H4 (cell line): ENCODE data around the gene ACY1. TPM values are rescaled to one million over a fixed set of nuclear protein-coding genes. Genes with fewer than 3 reads are reported as not detected.

Experiments used
- DNase-seq: peaks from one replicate; pipeline ENCODE4 v3.0.0-alpha.2; 2015; ENCODE audit warnings: low spot score
- total RNA-seq: library from RNA; depleted of rRNA; stranded (reverse); fragments of >200 nt; shearing (Covaris generic); gene quantifications from 2 replicates; pipeline ENCODE4 v1.2.3, GENCODE V29; 2014

Gene ACY1
- total RNA-seq, 1 experiment from 2014 or later: 35.6 TPM

DNA sequence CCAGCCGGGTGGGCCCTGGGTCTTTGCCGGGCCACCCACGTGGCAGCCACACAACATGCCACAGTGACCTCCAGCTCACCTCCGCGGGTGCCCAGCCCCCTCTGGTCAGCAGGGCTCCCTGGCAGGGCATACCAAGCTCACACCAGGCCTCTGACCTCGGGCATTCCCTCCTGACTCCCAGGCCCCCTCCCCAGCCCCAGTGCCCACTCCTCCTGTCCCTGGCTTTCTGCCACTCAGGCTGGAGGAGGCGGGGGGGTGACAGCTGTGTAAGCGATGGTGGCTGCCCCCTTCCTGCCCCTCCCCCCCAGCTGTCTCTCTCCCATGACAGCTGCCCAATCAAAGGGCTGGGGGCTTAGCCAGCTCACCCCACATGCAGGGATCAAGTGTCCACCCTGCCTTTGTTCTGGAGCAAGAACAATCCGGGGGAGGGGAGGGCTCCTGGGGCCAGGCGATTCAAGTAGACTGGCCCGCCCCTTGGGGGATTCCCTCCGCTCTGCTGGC, 19.3 kb upstream of the ACY1 start:
- no peak for DNase-seq

DNA sequence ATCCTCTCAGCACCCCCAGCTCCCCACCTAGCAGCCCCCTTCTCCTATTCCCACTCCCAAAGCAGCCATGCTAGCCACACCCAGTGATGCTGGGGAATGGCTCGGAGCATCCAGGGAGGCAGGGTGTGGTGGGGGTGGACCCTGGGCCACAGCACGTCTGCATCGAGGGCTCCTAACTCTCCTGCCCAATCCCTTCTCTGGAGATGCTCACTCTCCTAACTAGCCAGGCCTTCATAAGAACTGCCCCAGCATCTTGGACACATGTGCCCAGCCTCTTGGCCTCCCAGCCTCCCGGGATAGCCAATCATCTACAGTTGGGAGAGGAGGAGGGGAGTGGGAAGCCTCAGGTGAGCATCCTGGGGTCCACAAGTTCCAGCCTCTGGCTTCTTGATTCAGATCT, 18.8 kb upstream of the ACY1 start:
- no peak for DNase-seq

DNA sequence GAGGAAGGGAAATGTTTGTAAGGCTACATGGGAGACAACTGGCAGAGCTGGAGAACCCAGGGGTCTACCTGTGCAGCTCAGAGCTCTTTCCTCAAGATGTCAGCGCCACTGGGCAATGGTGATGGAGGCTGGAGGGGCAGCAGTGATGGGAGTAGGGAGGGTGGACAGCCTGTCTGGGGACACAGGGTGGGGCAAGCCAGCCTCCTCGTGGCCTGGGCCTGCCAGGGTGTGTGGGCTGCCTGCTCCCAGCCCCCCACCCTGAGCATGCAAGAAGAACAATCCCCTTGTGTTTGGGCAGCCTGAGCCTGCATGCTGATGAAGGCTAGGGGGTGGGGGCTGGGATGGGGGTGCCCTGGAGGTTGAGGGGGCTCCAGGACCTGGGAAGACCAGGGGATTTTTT, 17.3 kb upstream of the ACY1 start:
- DNase-seq: no peak

DNA sequence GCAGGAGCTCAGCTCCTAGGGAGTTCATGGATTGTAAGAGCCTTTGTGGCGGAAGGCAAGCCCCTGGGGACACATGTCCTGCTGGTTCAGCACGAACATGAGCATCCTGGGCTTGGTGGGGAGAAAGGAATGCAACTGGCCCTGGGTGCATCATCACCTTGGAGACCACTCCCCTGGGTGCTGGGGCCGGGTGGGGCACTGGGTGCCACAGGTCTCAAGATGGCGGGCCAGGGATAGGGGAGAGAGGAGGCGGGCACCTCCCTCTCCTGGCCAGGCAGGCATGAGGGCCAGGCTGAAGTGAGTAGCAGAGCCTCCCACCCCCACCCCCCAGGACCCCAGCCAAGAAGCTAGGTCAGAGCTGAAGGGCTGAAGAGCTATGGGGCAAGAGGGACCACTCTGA, 16.8 kb upstream of the ACY1 start:
- no peak for DNase-seq

- DNase-seq: no peak
These were observed 16.4 kb upstream of the ACY1 start for GRCh38 chr3:51966922-51967383.

- DNase-seq: no peak
These were observed 15.8 kb upstream of the ACY1 start, which contains the start of gene PCBP4 for GRCh38 chr3:51967384-51968169. Gene PCBP4, minus strand, starts transcription at chr3:51967454. Its CDS starts 6,214 bp downstream, at chr3:51961240.

- no peak for DNase-seq
These were observed 15.1 kb upstream of the ACY1 start for GRCh38 chr3:51968170-51968775.

DNA sequence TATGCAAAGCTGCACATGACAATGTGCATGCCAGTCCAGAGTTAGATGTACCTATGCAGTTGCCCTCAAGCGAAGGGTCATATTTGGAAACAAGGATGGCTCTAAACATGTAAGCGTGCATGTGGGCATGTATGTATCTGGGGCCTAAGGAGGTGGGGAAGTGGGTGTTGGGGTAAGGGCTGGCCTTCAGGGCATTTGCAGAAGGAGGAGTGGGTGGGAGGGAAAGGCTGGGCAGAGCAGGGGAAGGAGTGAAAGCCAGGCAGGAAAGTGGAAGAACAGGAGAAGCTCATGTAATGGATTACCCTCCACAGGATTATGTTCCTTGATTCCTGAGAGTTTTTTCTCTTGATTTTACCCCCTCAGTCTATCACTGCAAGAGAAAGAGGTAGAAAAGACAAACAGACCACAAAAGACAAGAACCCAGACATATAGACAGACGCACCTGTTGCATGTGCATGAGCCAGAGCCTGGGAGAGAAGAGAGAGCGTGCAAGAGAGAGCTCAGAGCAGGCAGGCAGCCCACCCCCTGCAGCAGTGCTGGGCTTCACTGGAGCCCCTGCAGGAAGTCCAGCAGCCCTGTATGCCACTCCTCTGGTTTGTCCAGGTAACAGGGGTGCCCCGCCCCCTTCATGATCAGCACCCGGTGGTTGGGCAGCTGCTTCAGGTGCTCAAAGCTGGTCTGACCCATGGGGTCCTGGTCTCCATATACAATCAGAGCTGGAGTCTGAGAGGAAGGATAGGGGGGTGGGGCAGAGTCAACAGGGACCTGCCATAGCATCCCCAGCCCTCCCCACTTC, 14.3 kb upstream of the ACY1 start:
- DNase-seq: no peak

- no peak for DNase-seq
These were observed 13.5 kb upstream of the ACY1 start for GRCh38 chr3:51969841-51970240.

- DNase-seq: no peak
These were observed 12.6 kb upstream of the ACY1 start for GRCh38 chr3:51970606-51971300.

DNA sequence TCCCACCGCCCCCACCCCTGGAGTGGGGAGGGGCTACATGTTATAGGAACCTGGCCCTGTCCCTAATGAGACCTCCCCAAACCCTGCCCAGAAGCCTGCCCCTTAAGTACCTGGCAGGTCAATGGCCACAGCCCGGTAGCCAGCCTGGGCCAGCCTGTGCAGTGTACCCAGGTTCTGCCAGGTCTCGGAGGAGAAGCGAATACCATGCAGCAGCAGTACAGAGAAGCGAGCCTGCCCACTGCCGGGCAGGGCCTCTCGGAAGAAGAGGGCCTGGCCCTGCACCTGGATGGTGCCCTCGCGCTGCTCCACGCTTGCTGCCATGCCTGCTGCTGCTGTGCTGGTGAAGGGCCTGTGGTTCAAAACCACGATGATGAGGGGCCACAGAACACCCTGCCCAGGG, 12.0 kb upstream of the ACY1 start:
- no peak for DNase-seq

GRCh38 chr3:51974277-51974962, 8.9 kb upstream of the ACY1 start:
- no peak for DNase-seq

- peak; percentile 22 for DNase-seq
These were observed 8.1 kb upstream of the ACY1 start, which contains the start of gene ABHD14A for GRCh38 chr3:51974963-51975851. Gene ABHD14A, plus strand, starts transcription at chr3:51975064. Its CDS starts 72 bp downstream, at chr3:51975136.

- no peak for DNase-seq
These were observed 7.3 kb upstream of the ACY1 start for GRCh38 chr3:51975852-51976549.

GRCh38 chr3:51977446-51978142, 5.7 kb upstream of the ACY1 start:
- no peak for DNase-seq

- DNase-seq: no peak
These were observed 5.2 kb upstream of the ACY1 start for GRCh38 chr3:51978143-51978502.

- no peak for DNase-seq
These were observed 3.1 kb upstream of the ACY1 start for GRCh38 chr3:51980253-51980652.

DNA sequence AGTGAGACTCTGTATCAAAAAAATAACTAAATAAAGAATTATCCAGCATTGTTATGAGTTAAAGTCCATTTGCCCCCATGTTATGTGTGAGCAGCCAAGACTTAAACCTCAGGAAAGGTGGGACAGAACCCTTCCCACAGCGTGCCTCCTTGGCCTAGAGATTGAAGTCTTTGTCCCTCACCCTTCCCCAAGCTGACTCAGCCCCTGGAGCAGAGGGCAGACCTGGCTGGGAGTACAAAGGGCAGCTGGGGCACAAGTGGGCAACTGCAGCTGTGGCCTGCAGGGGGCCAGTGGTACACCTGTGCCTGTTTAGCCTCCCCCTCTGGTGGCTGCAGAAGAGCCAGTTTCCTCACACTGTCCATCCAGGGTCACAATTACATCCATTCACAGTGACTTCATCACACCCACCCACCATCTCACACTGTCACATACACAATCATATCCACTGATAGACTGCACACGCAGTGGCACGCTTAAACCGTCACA, 940 bp upstream of the ACY1 start:
- DNase-seq: peak; percentile 23
